Measurements from ENCODE around the gene MLXIP.
"Not testable (repeated sequence)": the region's sequence is repeated elsewhere in the genome, so short reads cannot be mapped to it uniquely, and the experiment has no call there.

Gene MLXIP

GRCh38 chr12:122052285-122052684, 26.3 kb upstream of the MLXIP start:
- Histone ChIP-seq H3K36me3 (ENCODE audit: control insufficient read depth, insufficient read depth, low read length) (no peaks in the 10 kb centered on the region), H3K27me3 (replicated peaks; ENCODE audit: control insufficient read depth, insufficient read depth, low read length, poor library complexity, severe bottlenecking) (no peaks in the 10 kb centered on the region), H3K4me1 (ENCODE audit: control insufficient read depth, insufficient read depth, low read length, poor library complexity, severe bottlenecking) (no peaks in the 10 kb centered on the region), H3K9me3 (ENCODE audit: control insufficient read depth, low read length) (no peaks in the 10 kb centered on the region), H3K4me3 (ENCODE audit: insufficient read depth, low read depth, low read length, poor library complexity, severe bottlenecking) (no peak overlapping the region), H3K27ac (ENCODE audit: insufficient read depth, low read length, poor library complexity, severe bottlenecking) (no peak overlapping the region)
- DNase-seq: no peak

- Histone ChIP-seq H3K4me3 (ENCODE audit: insufficient read depth, low read depth, low read length, poor library complexity, severe bottlenecking) (no peak overlapping the region), H3K36me3 (ENCODE audit: control insufficient read depth, insufficient read depth, low read length) (no peaks in the 10 kb centered on the region), H3K9me3 (ENCODE audit: control insufficient read depth, low read length) (no peaks in the 10 kb centered on the region), H3K27me3 (replicated peaks; ENCODE audit: control insufficient read depth, insufficient read depth, low read length, poor library complexity, severe bottlenecking) (no peaks in the 10 kb centered on the region), H3K27ac (ENCODE audit: insufficient read depth, low read length, poor library complexity, severe bottlenecking) (no peak overlapping the region), H3K4me1 (ENCODE audit: control insufficient read depth, insufficient read depth, low read length, poor library complexity, severe bottlenecking) (no peaks in the 10 kb centered on the region)
- no peak for DNase-seq
Measured at GRCh38 chr12:122054842-122055520, 23.6 kb upstream of the MLXIP start.

GRCh38 chr12:122056406-122056805, 22.1 kb upstream of the MLXIP start:
- DNase-seq; H3K27ac ChIP-seq (ENCODE audit: insufficient read depth, low read length, poor library complexity, severe bottlenecking); H3K36me3 ChIP-seq (ENCODE audit: control insufficient read depth, insufficient read depth, low read length); H3K9me3 ChIP-seq (ENCODE audit: control insufficient read depth, low read length); H3K4me3 ChIP-seq (ENCODE audit: insufficient read depth, low read depth, low read length, poor library complexity, severe bottlenecking); H3K4me1 ChIP-seq (ENCODE audit: control insufficient read depth, insufficient read depth, low read length, poor library complexity, severe bottlenecking); H3K27me3 ChIP-seq (replicated peaks; ENCODE audit: control insufficient read depth, insufficient read depth, low read length, poor library complexity, severe bottlenecking): not testable (repeated sequence)

GRCh38 chr12:122057007-122057735, 21.4 kb upstream of the MLXIP start:
- no peak overlapping the region for H3K27ac ChIP-seq (ENCODE audit: insufficient read depth, low read length, poor library complexity, severe bottlenecking)
- no peak for DNase-seq
- no peaks in the 10 kb centered on the region for H3K36me3 ChIP-seq (ENCODE audit: control insufficient read depth, insufficient read depth, low read length)
- H3K4me1 ChIP-seq (ENCODE audit: control insufficient read depth, insufficient read depth, low read length, poor library complexity, severe bottlenecking): no peaks in the 10 kb centered on the region
- no peaks in the 10 kb centered on the region for H3K9me3 ChIP-seq (ENCODE audit: control insufficient read depth, low read length)
- no peak overlapping the region for H3K4me3 ChIP-seq (ENCODE audit: insufficient read depth, low read depth, low read length, poor library complexity, severe bottlenecking)
- no peaks in the 10 kb centered on the region for H3K27me3 ChIP-seq (replicated peaks; ENCODE audit: control insufficient read depth, insufficient read depth, low read length, poor library complexity, severe bottlenecking)

GRCh38 chr12:122057769-122058168, 20.8 kb upstream of the MLXIP start:
- Histone ChIP-seq H3K36me3 (ENCODE audit: control insufficient read depth, insufficient read depth, low read length) (no peaks in the 10 kb centered on the region), H3K27me3 (replicated peaks; ENCODE audit: control insufficient read depth, insufficient read depth, low read length, poor library complexity, severe bottlenecking) (no peaks in the 10 kb centered on the region), H3K9me3 (ENCODE audit: control insufficient read depth, low read length) (no peaks in the 10 kb centered on the region), H3K4me3 (ENCODE audit: insufficient read depth, low read depth, low read length, poor library complexity, severe bottlenecking) (no peak overlapping the region), H3K4me1 (ENCODE audit: control insufficient read depth, insufficient read depth, low read length, poor library complexity, severe bottlenecking) (no peaks in the 10 kb centered on the region), H3K27ac (ENCODE audit: insufficient read depth, low read length, poor library complexity, severe bottlenecking) (no peak overlapping the region)
- no peak for DNase-seq

GRCh38 chr12:122058549-122059149, 19.9 kb upstream of the MLXIP start:
- H3K4me3 ChIP-seq (ENCODE audit: insufficient read depth, low read depth, low read length, poor library complexity, severe bottlenecking): no peak overlapping the region
- no peak for DNase-seq
- no peaks in the 10 kb centered on the region for H3K4me1 ChIP-seq (ENCODE audit: control insufficient read depth, insufficient read depth, low read length, poor library complexity, severe bottlenecking)
- no peak overlapping the region for H3K27ac ChIP-seq (ENCODE audit: insufficient read depth, low read length, poor library complexity, severe bottlenecking)
- H3K36me3 ChIP-seq (ENCODE audit: control insufficient read depth, insufficient read depth, low read length): no peaks in the 10 kb centered on the region
- no peaks in the 10 kb centered on the region for H3K9me3 ChIP-seq (ENCODE audit: control insufficient read depth, low read length)
- H3K27me3 ChIP-seq (replicated peaks; ENCODE audit: control insufficient read depth, insufficient read depth, low read length, poor library complexity, severe bottlenecking): no peaks in the 10 kb centered on the region

GRCh38 chr12:122059203-122059960, 19.2 kb upstream of the MLXIP start:
- no peak overlapping the region for H3K4me3 ChIP-seq (ENCODE audit: insufficient read depth, low read depth, low read length, poor library complexity, severe bottlenecking)
- H3K27ac ChIP-seq (ENCODE audit: insufficient read depth, low read length, poor library complexity, severe bottlenecking): no peak overlapping the region
- H3K36me3 ChIP-seq (ENCODE audit: control insufficient read depth, insufficient read depth, low read length): no peaks in the 10 kb centered on the region
- no peaks in the 10 kb centered on the region for H3K27me3 ChIP-seq (replicated peaks; ENCODE audit: control insufficient read depth, insufficient read depth, low read length, poor library complexity, severe bottlenecking)
- H3K4me1 ChIP-seq (ENCODE audit: control insufficient read depth, insufficient read depth, low read length, poor library complexity, severe bottlenecking): no peaks in the 10 kb centered on the region
- no peak for DNase-seq
- H3K9me3 ChIP-seq (ENCODE audit: control insufficient read depth, low read length): no peaks in the 10 kb centered on the region

GRCh38 chr12:122060081-122060501, 18.5 kb upstream of the MLXIP start:
- DNase-seq: no peak

GRCh38 chr12:122061253-122061652, 17.3 kb upstream of the MLXIP start:
- H3K27ac ChIP-seq (ENCODE audit: insufficient read depth, low read length, poor library complexity, severe bottlenecking): no peak overlapping the region
- H3K27me3 ChIP-seq (replicated peaks; ENCODE audit: control insufficient read depth, insufficient read depth, low read length, poor library complexity, severe bottlenecking): no peaks in the 10 kb centered on the region
- no peak for DNase-seq
- no peaks in the 10 kb centered on the region for H3K36me3 ChIP-seq (ENCODE audit: control insufficient read depth, insufficient read depth, low read length)
- H3K4me3 ChIP-seq (ENCODE audit: insufficient read depth, low read depth, low read length, poor library complexity, severe bottlenecking): no peak overlapping the region
- no peaks in the 10 kb centered on the region for H3K4me1 ChIP-seq (ENCODE audit: control insufficient read depth, insufficient read depth, low read length, poor library complexity, severe bottlenecking)
- no peaks in the 10 kb centered on the region for H3K9me3 ChIP-seq (ENCODE audit: control insufficient read depth, low read length)

More at GRCh38 chr12:122060081-122060501, 18.5 kb upstream of the MLXIP start:
- H3K9me3 ChIP-seq (ENCODE audit: control insufficient read depth, low read length): no peaks in the 10 kb centered on the region
- no peak overlapping the region for H3K27ac ChIP-seq (ENCODE audit: insufficient read depth, low read length, poor library complexity, severe bottlenecking)
- no peaks in the 10 kb centered on the region for H3K36me3 ChIP-seq (ENCODE audit: control insufficient read depth, insufficient read depth, low read length)
- H3K4me1 ChIP-seq (ENCODE audit: control insufficient read depth, insufficient read depth, low read length, poor library complexity, severe bottlenecking): no peaks in the 10 kb centered on the region
- no peak overlapping the region for H3K4me3 ChIP-seq (ENCODE audit: insufficient read depth, low read depth, low read length, poor library complexity, severe bottlenecking)
- H3K27me3 ChIP-seq (replicated peaks; ENCODE audit: control insufficient read depth, insufficient read depth, low read length, poor library complexity, severe bottlenecking): no peaks in the 10 kb centered on the region
